Esophagus squamous epithelium (tissue), 5 donors: ENCODE measurements around the gene CARD16. TPM values are rescaled to one million over a fixed set of nuclear protein-coding genes. Genes with fewer than 3 reads are reported as not detected.
"Not testable (repeated sequence)": the region's sequence is repeated elsewhere in the genome, so short reads cannot be mapped to it uniquely, and the experiment has no call there.

Experiments
- DNase-seq: peaks from one replicate; lab custom pipeline; 2025; lab: John Stamatoyannopoulos, UW
- H3K27ac ChIP-seq, 4 donors: fragments of 200-600 bp; sonication (generic); one replicate each; pipeline ENCODE4 v1.5.1; 2016 to 2019; ENCODE audit warnings: mild to moderate bottlenecking in 1 of 4
- H3K27me3 ChIP-seq, 4 donors: fragments of 200-600 bp; sonication (generic); 1 replicate in 3 of 4; 2 replicates in 1 of 4; pipeline versions ENCODE4 v1.5.1 to v1.6.0; 2017 to 2021; ENCODE audit warnings: antibody characterized with exemption in 1 of 4
- H3K36me3 ChIP-seq, 3 donors: fragments of 200-600 bp; sonication (generic); one replicate each; pipeline ENCODE4 v1.5.1; 2016 to 2019
- H3K4me1 ChIP-seq, 3 donors: fragments of 200-600 bp; sonication (generic); one replicate each; pipeline ENCODE4 v1.5.1; 2017 to 2019
- H3K4me3 ChIP-seq, 4 donors: fragments of 200-600 bp; sonication (generic); 1 replicate in 3 of 4; 2 replicates in 1 of 4; pipeline ENCODE4 v1.5.1; 2016 to 2019; ENCODE audit warnings: mild to moderate bottlenecking in 2 of 4, moderate library complexity in 1 of 4
- H3K9me3 ChIP-seq, 3 donors: fragments of 200-600 bp; sonication (generic); one replicate each; pipeline ENCODE4 v1.5.1; 2016 to 2019
- CTCF ChIP-seq, 6 experiments: fragments of 450-650 bp in 4 of 6; fragments of 200-600 bp in 2 of 6; sonication (generic) in 2 of 6; IDR thresholded peaks; one replicate each; pipeline ENCODE4 v1.5.1; 2016 to 2019; ENCODE audit warnings: antibody characterized with exemption in 6 of 6, mild to moderate bottlenecking in 4 of 6, moderate library complexity in 4 of 6
- POLR2A ChIP-seq, 4 donors: fragments of 450-650 bp; IDR thresholded peaks; one replicate each; pipeline ENCODE4 v1.6.1; 2017; ENCODE audit warnings: antibody characterized with exemption in 4 of 4, mild to moderate bottlenecking in 4 of 4, moderate library complexity in 3 of 4
- WGBS, 2 donors: methylation state at CpG; one replicate each; pipeline ENCODE4 v1.1.5; 2018; 5-methylcytosine and 5-hydroxymethylcytosine counted together
- intact Hi-C: fragments of 100-400 bp; cut with DNase I; formaldehyde crosslinking; loops from one replicate; pipeline ENCODE4 v1.15.0; 2022
- total RNA-seq, 4 donors: library from RNA; depleted of rRNA; stranded (reverse); fragments of >200 nt; gene quantifications; one replicate each; pipeline ENCODE4 v1.1.0, GENCODE V29; 2016
- donor health status: DM: yes; HTN: yes; CAD: no.

Gene CARD16
- 10 to 100 TPM in 1 of 4 donors, 1 to 10 TPM in 3; 4.0 to 10.5 (median 8.4) TPM for total RNA-seq

GRCh38 chr11:105044557-105045524 is at the start of gene CARD16:
Gene CARD16 (minus strand): TSS chr11:105045335. CDS start chr11:105045297, 38 bp downstream.
- intact Hi-C loops, H3K27me3 ChIP-seq, DNase-seq, H3K9me3 ChIP-seq: not testable (repeated sequence)
- 8 to 24% methylated on average over 4 to 5 of the region's 5 CpGs for WGBS, 2 donors
- peak in 1 of 4 donors; percentile 49 for TF ChIP-seq POLR2A (IDR thresholded peaks at IDR 0.05)
- Histone ChIP-seq H3K36me3 (peaks cover 0 to 10% (median 0%) of the 10 kb centered on the region in 3 donors), H3K27ac (peak within 1 kb of the TSS; percentile 70 to 84 (median 80)), H3K4me3 (peak within 1 kb of the TSS; percentile 21 to 66 (median 44)), H3K4me1 (peaks cover 22 to 60% (median 34%) of the 10 kb centered on the region in 3 donors)

DNA sequence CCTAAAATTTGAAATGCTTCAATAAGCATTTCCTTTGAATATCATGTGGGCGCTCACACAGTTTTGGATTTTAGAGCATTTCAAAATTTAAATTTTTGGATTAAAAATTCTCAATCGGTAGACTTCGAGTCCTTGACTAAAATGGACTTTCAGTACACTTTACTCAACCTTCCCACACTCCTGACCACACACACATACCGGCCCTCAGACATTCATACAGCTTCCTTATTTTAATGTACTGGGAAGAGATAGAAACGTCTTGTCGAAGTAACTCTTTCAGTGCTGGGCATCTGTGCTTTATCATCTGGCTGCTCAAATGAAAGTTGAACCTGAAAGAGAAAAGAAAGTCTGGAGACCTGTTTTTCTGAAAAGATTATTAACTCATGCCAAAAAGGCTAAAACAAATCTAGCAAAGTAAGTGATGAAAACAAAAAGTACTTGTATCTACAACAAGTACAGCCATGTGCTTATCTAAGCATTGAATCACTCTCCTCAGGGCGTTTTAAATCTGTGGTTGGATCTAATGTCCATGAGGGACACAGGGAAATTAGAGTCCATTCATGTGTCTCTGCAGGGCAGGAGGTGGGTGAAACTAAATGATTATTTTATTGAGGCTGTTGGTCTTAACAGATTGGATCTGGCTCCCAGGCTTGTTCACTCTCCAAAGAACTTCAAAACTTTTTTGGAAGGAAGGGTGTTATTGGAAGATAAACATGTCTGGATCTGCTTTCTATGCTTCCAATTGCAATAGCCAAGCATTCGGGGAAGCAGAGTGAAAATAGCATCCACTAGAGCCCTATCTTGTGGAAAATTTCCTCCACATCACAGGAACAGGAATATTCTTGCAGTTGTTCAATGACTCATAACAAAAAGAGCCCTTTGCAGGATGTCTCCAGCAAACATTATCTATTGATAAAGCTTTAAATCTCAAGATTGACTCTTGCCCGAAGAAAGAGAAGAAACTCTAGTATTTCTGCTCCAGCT is 47.4 kb upstream of the CARD16 start:
- no peak for DNase-seq
- H3K27me3 ChIP-seq: no peaks in the 10 kb centered on the region
- no peaks in the 10 kb centered on the region for H3K9me3 ChIP-seq
- 41 to 43% methylated on average over 9 of the region's 9 CpGs for WGBS, 2 donors
- H3K27ac ChIP-seq: no peak overlapping the region
- TF ChIP-seq POLR2A (IDR thresholded peaks at IDR 0.05): no peak
- no peak for TF ChIP-seq CTCF (IDR thresholded peaks at IDR 0.05)
- H3K4me1 ChIP-seq: peaks cover 0 to 10% (median 0%) of the 10 kb centered on the region in 3 donors
- H3K36me3 ChIP-seq: no peaks in the 10 kb centered on the region
- H3K4me3 ChIP-seq: no peak overlapping the region
- intact Hi-C loops: no loop called here

- WGBS, 2 donors: 90% methylated on average over 5 of the region's 5 CpGs; no CpG with 5 or more reads in 1 of the 2 donors
- no peaks in the 10 kb centered on the region for H3K9me3 ChIP-seq
- intact Hi-C loops: no loop called here
- H3K27me3 ChIP-seq: no peaks in the 10 kb centered on the region
- H3K36me3 ChIP-seq: no peaks in the 10 kb centered on the region
- TF ChIP-seq POLR2A (IDR thresholded peaks at IDR 0.05): no peak
- TF ChIP-seq CTCF (IDR thresholded peaks at IDR 0.05): no peak
- no peak overlapping the region for H3K27ac ChIP-seq
- no peak for DNase-seq
- H3K4me1 ChIP-seq: peaks cover 0 to 7% (median 0%) of the 10 kb centered on the region in 3 donors
- H3K4me3 ChIP-seq: no peak overlapping the region
These were observed 36.4 kb upstream of the CARD16 start for GRCh38 chr11:105081412-105082150.

GRCh38 chr11:105080171-105080906 is 35.2 kb upstream of the CARD16 start:
- H3K27me3 ChIP-seq, H3K4me1 ChIP-seq, H3K36me3 ChIP-seq, H3K4me3 ChIP-seq, intact Hi-C loops, DNase-seq, H3K9me3 ChIP-seq: not testable (repeated sequence)
- 47 to 50% methylated on average over 6 of the region's 6 CpGs for WGBS, 2 donors
- peak overlapping the region in 2 of 4 donors; percentile 5 to 39 for H3K27ac ChIP-seq

- intact Hi-C loops: no loop called here
- 66 to 75% methylated on average over 3 of the region's 3 CpGs for WGBS, 2 donors
These were observed 33.1 kb upstream of the CARD16 start for GRCh38 chr11:105078283-105078682.

DNA sequence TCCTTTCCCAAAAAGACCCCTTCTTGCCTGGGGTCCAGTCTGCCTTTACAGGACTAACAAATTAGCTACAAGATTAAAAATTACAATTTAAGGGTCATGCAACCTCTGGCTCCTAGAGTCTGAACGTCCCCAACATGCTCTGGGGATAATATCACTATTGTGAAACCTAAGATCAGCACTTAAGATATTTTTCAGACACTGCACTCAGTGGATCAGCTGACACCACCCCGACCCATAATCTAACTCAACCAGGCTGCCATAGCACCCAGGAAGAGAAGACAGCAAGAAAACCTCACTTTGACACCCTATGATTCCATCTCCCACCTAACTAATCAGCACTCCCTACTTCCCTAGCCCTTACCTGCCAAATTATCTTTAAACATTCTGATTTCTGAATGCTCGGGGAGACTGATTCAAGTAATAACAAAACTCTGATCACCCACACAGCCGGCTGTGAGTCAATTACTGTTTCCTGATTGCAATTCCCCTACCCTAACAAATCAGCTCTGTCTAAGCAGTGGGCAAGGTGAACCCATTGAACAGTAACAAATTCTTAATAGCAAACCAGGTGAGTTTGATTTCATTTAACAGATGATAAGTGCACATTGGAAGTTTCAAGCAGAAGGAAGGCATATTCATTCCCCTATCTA is 32.1 kb upstream of the CARD16 start:
- H3K4me3 ChIP-seq, intact Hi-C loops, H3K27ac ChIP-seq, H3K36me3 ChIP-seq, H3K27me3 ChIP-seq, H3K4me1 ChIP-seq, DNase-seq, H3K9me3 ChIP-seq: not testable (repeated sequence)
- 49 to 67% methylated on average over 4 of the region's 4 CpGs for WGBS, 2 donors

More at GRCh38 chr11:105078283-105078682, 33.1 kb upstream of the CARD16 start:
- H3K36me3 ChIP-seq: no peaks in the 10 kb centered on the region
- H3K27ac ChIP-seq: peak overlapping the region in 1 of 4 donors; percentile 5
- no peak overlapping the region for H3K4me3 ChIP-seq
- TF ChIP-seq POLR2A (IDR thresholded peaks at IDR 0.05): no peak
- no peak for TF ChIP-seq CTCF (IDR thresholded peaks at IDR 0.05)
- H3K27me3 ChIP-seq: no peaks in the 10 kb centered on the region
- peaks cover 0 to 7% (median 0%) of the 10 kb centered on the region in 3 donors for H3K4me1 ChIP-seq
- H3K9me3 ChIP-seq: no peaks in the 10 kb centered on the region
- DNase-seq: no peak
